ENCODE results near the gene ORM1. TPM values are rescaled to one million over a fixed set of nuclear protein-coding genes. Genes with fewer than 3 reads are reported as not detected.

Gene ORM1
- total and polyA plus RNA-seq, 2 donors (not counting 3 experiments of a cell fraction or from before 2014, with no cell fraction given), result not detected

GRCh38 chr9:114367772-114368569 is 45.1 kb downstream of the ORM1 start:
- no peak overlapping the region for H3K9ac ChIP-seq (replicated peaks; ENCODE audit: extremely low read depth, insufficient read depth, low read length)
- DNase-seq (ENCODE audit: low read depth, low spot score) (no peak), FAIRE-seq (no peak)
- POLR2A ChIA-PET, result no interaction called here
- TF ChIP-seq JUN (IDR thresholded peaks at IDR 0.05; ENCODE audit: borderline replicate concordance, insufficient read depth, insufficient read length, low read depth) (no peak), POLR2AphosphoS5 (IDR thresholded peaks at IDR 0.05; ENCODE audit: insufficient read depth, low read depth, low read length) (no peak), MYC (IDR thresholded peaks at IDR 0.05; ENCODE audit: low read depth, low read length) (no peak), FOS (IDR thresholded peaks at IDR 0.05; ENCODE audit: borderline replicate concordance, insufficient read depth, low read length) (no peak), EZH2 (IDR thresholded peaks at IDR 0.05; ENCODE audit: borderline replicate concordance, low read depth, low read length, severe bottlenecking) (no peak), MAX (IDR thresholded peaks at IDR 0.05; ENCODE audit: insufficient read depth, insufficient read length) (no peak), CTCF (IDR thresholded peaks at IDR 0.05; ENCODE audit: extremely low read depth in 1 of 2, insufficient read depth in 1 of 2, low read depth in 1 of 2, low read length in 2 of 2) (no peak), POLR2A (IDR thresholded peaks at IDR 0.05; ENCODE audit: low read depth, low read length) (no peak), GATA2 (IDR thresholded peaks at IDR 0.05; ENCODE audit: insufficient read depth, insufficient read length, low read depth, low read length) (no peak)
- H3K79me2 ChIP-seq (ENCODE audit: control insufficient read depth, insufficient read depth, low read length), result no peaks in the 10 kb centered on the region
- no peak overlapping the region for H3K4me3 ChIP-seq (replicated peaks in 1 of 3; ENCODE audit: insufficient read depth in 1 of 3, low read depth in 1 of 3, low read length in 3 of 3)
- BruUV-seq (replicated peaks), result no TSS peak
- H3K27ac ChIP-seq (ENCODE audit: insufficient read depth, low read depth, low read length), result no peak overlapping the region
- no peak overlapping the region for H3K4me2 ChIP-seq (ENCODE audit: insufficient read depth, low read length)
- peaks cover 4 to 24% of the 10 kb centered on the region in 2 experiments for H3K36me3 ChIP-seq (ENCODE audit: control insufficient read depth in 2 of 2, extremely low read depth in 1 of 2, insufficient read depth in 2 of 2, low read length in 2 of 2)
- no peaks in the 10 kb centered on the region for H3K9me3 ChIP-seq (replicated peaks; ENCODE audit: control insufficient read depth, insufficient read depth, low read length)
- H2AFZ ChIP-seq (ENCODE audit: low read depth, low read length), result no peak overlapping the region
- H3K27me3 ChIP-seq (ENCODE audit: control insufficient read depth in 2 of 2, insufficient read depth in 2 of 2, low read length in 2 of 2), result no peaks in the 10 kb centered on the region
- intact Hi-C loops (cut with micrococcal nuclease), result no loop called here
- peaks cover 15% of the 10 kb centered on the region for H3K4me1 ChIP-seq (ENCODE audit: control insufficient read depth, extremely low read depth, insufficient read depth, low read length)
- CTCF ChIA-PET, result interaction anchor here (0.6 kb wide), 1 partner anchor 994 kb away, joined by 3 read pairs; no protein-coding TSS in a partner anchor
- dilution Hi-C loops (cut with MboI; ENCODE audit: extremely low pct_ligation_motif_present, low sequenced_read_pairs), result no loop called here
- no peaks in the 10 kb centered on the region for H4K20me1 ChIP-seq (replicated peaks; ENCODE audit: control insufficient read depth, extremely low read depth, insufficient read depth, low read length)
- H3K9me1 ChIP-seq (replicated peaks; ENCODE audit: control insufficient read depth, extremely low read depth, insufficient read depth, low read length), result no peaks in the 10 kb centered on the region
